PC-9 (cell line): ENCODE data around the gene GMEB2. TPM values are rescaled to one million over a fixed set of nuclear protein-coding genes. Genes with fewer than 3 reads are reported as not detected.

Source experiments
- BruUV-seq: library from RNA; stranded (reverse); fragments of 400-500 nt; replicated peaks from 2 replicates; lab custom pipeline; 2021; lab: Mats Ljungman, UMichigan
- CTCF ChIA-PET: fragments of 300-600 bp; sonication (Branson Sonifier 250); formaldehyde crosslinking; loops from one replicate; lab custom pipeline; 2022; ENCODE audit warnings: antibody characterized with exemption; lab: Charles Lee
- POLR2A ChIA-PET: fragments of 300-600 bp; sonication (Branson Sonifier 250); formaldehyde crosslinking; loops from one replicate; lab custom pipeline; 2022; ENCODE audit warnings: antibody characterized with exemption; ENCODE audit not compliant: unreplicated experiment; lab: Charles Lee
- DNase-seq, 2 experiments: peaks; one replicate each; pipeline versions ENCODE4 v3.0.0 to v3.0.0-alpha.2; 2015 to 2022; ENCODE audit warnings: mixed read lengths in 1 of 2
- H2AFZ ChIP-seq: fragments of 200-600 bp; sonication (generic); 2 replicates; pipeline ENCODE4 v1.8.1; 2017; ENCODE audit warnings: antibody characterized with exemption
- H3F3A ChIP-seq: fragments of 200-600 bp; sonication (generic); 2 replicates; pipeline ENCODE4 v1.8.1; 2017; ENCODE audit warnings: antibody characterized with exemption, mild to moderate bottlenecking, low read depth; ENCODE audit not compliant: insufficient read depth
- H3K27ac ChIP-seq: fragments of 200-600 bp; sonication (generic); 2 replicates; pipeline ENCODE4 v1.6.1; 2016; ENCODE audit warnings: mixed run types
- H3K27me3 ChIP-seq: fragments of 200-600 bp; sonication (generic); 2 replicates; pipeline ENCODE4 v1.6.1; 2016; ENCODE audit warnings: low read depth, mixed run types; ENCODE audit not compliant: insufficient read depth
- H3K36me3 ChIP-seq: fragments of 200-600 bp; sonication (generic); 2 replicates; pipeline ENCODE4 v1.6.1; 2016; ENCODE audit warnings: low read depth, mixed run types
- H3K4me1 ChIP-seq: fragments of 200-600 bp; sonication (generic); replicated peaks from 2 replicates; pipeline ENCODE4 v1.6.1; 2016; ENCODE audit warnings: mixed run types; ENCODE audit not compliant: insufficient read depth
- H3K4me2 ChIP-seq: fragments of 200-600 bp; sonication (generic); 2 replicates; pipeline ENCODE4 v1.6.1; 2017; ENCODE audit warnings: mixed run types
- H3K4me3 ChIP-seq: fragments of 200-600 bp; sonication (generic); 2 replicates; pipeline ENCODE4 v1.6.1; 2016; ENCODE audit warnings: mixed run types
- H3K79me2 ChIP-seq: fragments of 200-600 bp; sonication (generic); 2 replicates; pipeline ENCODE4 v1.6.1; 2017; ENCODE audit warnings: low read depth, mixed run types
- H3K9me2 ChIP-seq: fragments of 200-600 bp; sonication (generic); 2 replicates; pipeline ENCODE4 v1.8.1; 2017; ENCODE audit warnings: mild to moderate bottlenecking; ENCODE audit not compliant: insufficient read depth
- H3K9me3 ChIP-seq: fragments of 200-600 bp; sonication (generic); 2 replicates; pipeline ENCODE4 v1.8.1; 2016; ENCODE audit warnings: low read depth; ENCODE audit not compliant: insufficient read depth
- H4K20me1 ChIP-seq: fragments of 200-600 bp; sonication (generic); 2 replicates; pipeline ENCODE4 v1.8.1; 2017; ENCODE audit not compliant: insufficient read depth
- EZH2 ChIP-seq: fragments of 200-600 bp; sonication (generic); IDR thresholded peaks from 2 replicates; pipeline ENCODE4 v1.8.0; 2017; ENCODE audit warnings: antibody characterized with exemption, low read depth
- intact Hi-C: fragments of 100-400 bp; cut with micrococcal nuclease; formaldehyde crosslinking; loops from one replicate; pipeline ENCODE4 v1.10.0; 2022; ENCODE audit not compliant: unreplicated experiment
- total RNA-seq: library from RNA; stranded (reverse); gene quantifications from 2 replicates; pipeline ENCODE4 v1.2.3, GENCODE V29; 2021
- TF ChIP-seq, protein P1 (sequence below): fragments of 200-600 bp; sonication (generic); conservative IDR thresholded peaks from 2 replicates; pipeline ENCODE4 v1.6.1; 2017; ENCODE audit warnings: mixed run types, antibody characterized with exemption, mild to moderate bottlenecking, moderate library complexity

GMEB2 gene
- total RNA-seq, 1 experiment from 2014 or later: 19.3 TPM

DNA sequence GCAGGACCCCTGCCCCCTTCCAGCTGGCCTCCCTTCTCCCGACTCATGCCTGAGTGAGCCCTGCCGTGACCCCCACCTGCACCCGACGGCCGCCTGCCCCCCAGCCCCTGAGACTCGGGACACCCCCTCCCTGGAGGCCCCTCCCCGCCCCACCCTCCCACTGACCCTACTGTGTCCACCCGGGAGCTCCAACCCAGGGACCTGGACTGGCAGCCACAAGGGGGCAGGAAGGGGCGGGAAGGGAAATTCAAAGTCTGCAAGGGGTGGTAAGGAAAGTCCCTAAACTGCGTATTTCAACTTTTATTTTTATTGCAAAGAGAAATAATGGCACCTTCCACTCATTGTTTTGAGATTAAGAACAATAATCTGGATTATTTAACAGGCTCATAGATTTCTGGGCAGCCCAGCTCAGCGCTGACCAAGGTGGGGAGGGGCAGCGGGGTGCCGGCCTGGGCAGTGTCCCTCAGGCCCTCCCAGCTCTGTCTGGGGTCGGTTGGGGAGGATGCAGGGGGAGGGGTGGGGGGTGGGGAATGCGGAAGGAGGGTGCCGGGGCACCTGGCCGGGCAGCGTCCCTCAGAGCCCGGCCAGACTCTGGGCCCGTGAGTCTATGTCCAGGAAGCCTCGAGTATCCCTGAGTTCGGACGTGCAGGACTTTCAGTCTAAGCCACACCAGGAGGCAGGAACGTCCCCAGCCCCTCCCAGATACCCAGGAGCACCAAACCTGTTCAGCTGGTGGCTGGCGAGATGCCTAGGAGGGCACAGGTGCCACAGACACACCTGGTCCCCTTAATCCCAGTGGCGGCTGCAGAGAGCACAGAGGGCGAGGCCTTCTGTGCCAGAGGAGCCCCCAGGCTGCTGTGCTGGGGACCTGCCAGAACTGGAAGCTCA lies 88.5 kb downstream of the GMEB2 start:
- intact Hi-C loops: loop anchor here (1.0 to 5.0 kb wide), 11 partner anchors 15 to 582 kb away; partner anchors contain the start of genes ARFRP1 and UCKL1
- peaks cover 59% of the 10 kb centered on the region for H3K4me1 ChIP-seq
- BruUV-seq: no TSS peak
- no peaks in the 10 kb centered on the region for H3K9me2 ChIP-seq
- no peaks in the 10 kb centered on the region for H3K9me3 ChIP-seq
- ChIA-PET POLR2A (interaction anchor here (0.5 to 1.8 kb wide), 10 partner anchors 13 to 1179 kb away, joined by 3 to 36 read pairs (median 4); partner anchors contain the start of genes DNAJC5, PPDPF and TPD52L2), CTCF (interaction anchor here (0.6 to 3.0 kb wide), 24 partner anchors 14 to 581 kb away, joined by 3 to 43 read pairs (median 4); partner anchors contain the start of genes HELZ2, PRPF6, RTEL1 and SAMD10)
- peaks cover 27% of the 10 kb centered on the region; the same call in 1 of the 2 replicates for H3F3A ChIP-seq
- H3K27me3 ChIP-seq: no peaks in the 10 kb centered on the region
- H3K79me2 ChIP-seq: peaks cover 6% of the 10 kb centered on the region; the same call in 1 of the 2 replicates
- no peaks in the 10 kb centered on the region for H4K20me1 ChIP-seq
- peak overlapping the region; percentile 90 for H3K27ac ChIP-seq
- no peaks in the 10 kb centered on the region for H3K36me3 ChIP-seq
- H3K4me2 ChIP-seq: peak overlapping the region; percentile 97
- DNase-seq: peak; percentile 97 to 98
- no peak overlapping the region for H2AFZ ChIP-seq
- TF ChIP-seq, protein P1, sequence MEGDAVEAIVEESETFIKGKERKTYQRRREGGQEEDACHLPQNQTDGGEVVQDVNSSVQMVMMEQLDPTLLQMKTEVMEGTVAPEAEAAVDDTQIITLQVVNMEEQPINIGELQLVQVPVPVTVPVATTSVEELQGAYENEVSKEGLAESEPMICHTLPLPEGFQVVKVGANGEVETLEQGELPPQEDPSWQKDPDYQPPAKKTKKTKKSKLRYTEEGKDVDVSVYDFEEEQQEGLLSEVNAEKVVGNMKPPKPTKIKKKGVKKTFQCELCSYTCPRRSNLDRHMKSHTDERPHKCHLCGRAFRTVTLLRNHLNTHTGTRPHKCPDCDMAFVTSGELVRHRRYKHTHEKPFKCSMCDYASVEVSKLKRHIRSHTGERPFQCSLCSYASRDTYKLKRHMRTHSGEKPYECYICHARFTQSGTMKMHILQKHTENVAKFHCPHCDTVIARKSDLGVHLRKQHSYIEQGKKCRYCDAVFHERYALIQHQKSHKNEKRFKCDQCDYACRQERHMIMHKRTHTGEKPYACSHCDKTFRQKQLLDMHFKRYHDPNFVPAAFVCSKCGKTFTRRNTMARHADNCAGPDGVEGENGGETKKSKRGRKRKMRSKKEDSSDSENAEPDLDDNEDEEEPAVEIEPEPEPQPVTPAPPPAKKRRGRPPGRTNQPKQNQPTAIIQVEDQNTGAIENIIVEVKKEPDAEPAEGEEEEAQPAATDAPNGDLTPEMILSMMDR: peak; percentile 67; the same call in 1 of the 2 replicates
- no peak for TF ChIP-seq EZH2
- peak overlapping the region; percentile 66 for H3K4me3 ChIP-seq

Other genes with a start within 250 kb of the GMEB2 start
- gene KCNQ2, start 154.4 kb downstream of the GMEB2 start, total RNA-seq: 0.30 TPM in 1 of 2 replicates, not detected in the other
- 75.2 and 90.2 TPM in 2 replicates for gene EEF1A2, start 128.0 kb downstream of the GMEB2 start, total RNA-seq
- gene PPDPF, start 106.3 kb downstream of the GMEB2 start, total RNA-seq: 243 and 253 TPM in 2 replicates
- 12.9 and 13.3 TPM in 2 replicates for gene PTK6, start 89.7 kb downstream of the GMEB2 start, total RNA-seq
- gene SRMS, start 79.4 kb downstream of the GMEB2 start, total RNA-seq: 1.2 TPM in 2 replicates
- gene FNDC11, start 72.9 kb downstream of the GMEB2 start, total RNA-seq: 7.7 and 10.6 TPM in 2 replicates
- 33.7 and 52.6 TPM in 2 replicates for gene HELZ2, start 52.9 kb downstream of the GMEB2 start, total RNA-seq
- 24.3 and 24.4 TPM in 2 replicates for gene STMN3, start 26.3 kb upstream of the GMEB2 start, total RNA-seq
- gene RTEL1, start 31.2 kb upstream of the GMEB2 start, total RNA-seq: 36.0 and 37.4 TPM in 2 replicates
- gene TNFRSF6B, start 69.6 kb upstream of the GMEB2 start, total RNA-seq: not detected in 2 replicates
- gene ARFRP1, start 80.9 kb upstream of the GMEB2 start, total RNA-seq: 59.1 and 71.1 TPM in 2 replicates
- gene ZGPAT, start 80.9 kb upstream of the GMEB2 start, total RNA-seq: 27.2 and 31.4 TPM in 2 replicates
- 18.7 and 24.8 TPM in 2 replicates for gene LIME1, start 109.6 kb upstream of the GMEB2 start, total RNA-seq
- gene SLC2A4RG, start 112.7 kb upstream of the GMEB2 start, total RNA-seq: 167 and 233 TPM in 2 replicates
- 3.6 and 4.9 TPM in 2 replicates for gene ZBTB46, start 204.2 kb upstream of the GMEB2 start, total RNA-seq
- not detected in 2 replicates for gene ABHD16B, start 234.4 kb upstream of the GMEB2 start, total RNA-seq
- 149 and 158 TPM in 2 replicates for gene TPD52L2, start 238.2 kb upstream of the GMEB2 start, total RNA-seq